HuH-7 (cell line): Measurements from ENCODE around the gene TLCD3A.
"Not testable (repeated sequence)": the region's sequence is repeated elsewhere in the genome, so short reads cannot be mapped to it uniquely, and the experiment has no call there.

Experiments used
- DNase-seq: peaks from one replicate; pipeline ENCODE4 v3.0.0; 2011; ENCODE audit warnings: low spot score

TLCD3A gene

GRCh38 chr17:708132-708531 lies 24.3 kb upstream of the TLCD3A start:
- no peak for DNase-seq

DNA sequence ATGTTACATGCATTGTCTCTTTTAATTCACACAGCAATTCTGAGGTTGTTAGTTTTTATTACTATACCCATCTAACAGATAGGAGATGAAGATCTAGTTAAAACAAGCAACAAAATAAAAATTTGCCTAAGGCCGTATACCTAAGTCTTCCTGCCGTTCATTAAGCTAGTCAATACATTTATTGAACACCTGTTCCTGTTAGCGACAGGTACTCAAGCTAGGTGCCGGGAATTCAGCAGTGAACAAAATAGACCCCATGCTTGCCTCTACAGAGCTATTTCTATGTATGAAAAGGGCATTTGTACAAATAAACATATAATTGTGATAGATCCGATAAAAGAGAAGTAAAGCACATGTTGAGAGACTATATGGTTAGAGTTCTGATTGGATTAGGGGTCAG lies 14.3 kb upstream of the TLCD3A start:
- DNase-seq: no peak

- no peak for DNase-seq
These were observed 11.5 kb upstream of the TLCD3A start for GRCh38 chr17:720706-721539.

GRCh38 chr17:721540-721937 lies 10.9 kb upstream of the TLCD3A start:
- no peak for DNase-seq

DNA sequence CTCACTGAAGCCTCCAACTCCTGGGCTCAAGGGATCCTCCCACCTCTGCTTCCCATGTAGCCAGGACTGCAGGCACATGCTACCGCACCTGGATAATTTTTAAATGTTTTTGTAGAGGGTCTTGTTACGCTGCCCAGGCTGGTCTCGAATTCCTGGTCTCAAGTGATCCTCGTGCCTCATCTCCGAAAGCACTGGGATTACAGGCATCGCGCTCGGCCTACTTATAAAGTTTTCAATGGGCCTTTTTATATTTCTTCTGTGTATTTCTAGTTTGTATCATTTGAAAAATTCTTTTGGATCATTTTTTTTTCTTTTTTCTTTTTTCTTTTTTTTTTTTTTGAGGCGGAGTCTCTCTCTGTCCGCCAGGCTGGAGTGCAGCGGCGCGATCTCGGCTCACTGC lies 7.3 kb upstream of the TLCD3A start:
- DNase-seq: no peak

DNA sequence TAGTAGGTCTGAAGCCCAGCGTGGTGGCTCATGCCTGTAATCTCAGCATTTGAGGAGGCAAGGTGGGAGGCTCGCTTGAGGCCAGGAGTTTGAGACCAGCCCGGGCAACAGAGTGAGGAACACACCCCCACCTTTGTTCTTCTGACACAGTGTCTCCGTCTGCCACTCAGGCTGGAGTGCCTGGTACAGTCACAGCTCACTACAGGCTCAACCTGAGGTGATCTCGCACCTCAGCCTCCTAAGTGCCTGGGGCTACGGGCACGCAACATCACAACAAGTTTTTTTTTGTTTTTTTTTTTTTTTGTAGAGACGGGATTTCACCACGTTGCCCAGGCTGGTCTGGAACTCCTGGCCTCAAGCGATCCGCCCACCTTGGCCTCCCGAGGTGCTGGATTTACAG lies 6.7 kb upstream of the TLCD3A start:
- no peak for DNase-seq

DNA sequence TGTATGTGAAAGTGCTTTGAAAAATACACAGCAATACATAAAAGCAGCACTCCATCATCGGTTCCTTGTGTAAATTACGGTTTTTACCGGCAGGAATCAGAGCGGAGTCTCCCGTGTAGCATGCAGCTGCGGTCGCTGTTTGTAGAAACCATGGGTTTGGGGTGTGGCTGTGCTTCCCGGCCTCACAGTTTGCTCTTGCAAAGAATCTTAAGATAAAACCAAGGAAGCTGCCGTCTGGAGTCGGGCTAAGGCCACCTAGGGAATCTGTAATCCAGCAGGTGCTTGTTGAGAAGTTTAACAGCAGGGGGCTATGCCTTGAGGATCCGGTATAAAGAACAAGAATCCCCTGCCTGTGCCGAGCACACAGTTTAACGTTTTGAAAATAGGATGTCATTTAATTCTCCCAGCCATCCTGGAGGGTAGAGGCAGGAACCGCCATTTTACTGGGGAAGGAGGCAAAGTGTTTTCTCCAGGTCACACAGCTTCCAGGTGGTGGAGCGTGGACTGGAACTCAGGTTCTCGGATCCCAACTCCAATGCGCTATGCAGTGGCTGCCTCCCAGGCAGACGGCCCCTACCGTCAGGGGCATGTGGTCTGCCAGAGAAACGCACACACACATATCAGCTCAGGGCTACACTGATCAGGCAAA lies 6.0 kb upstream of the TLCD3A start:
- no peak for DNase-seq

- no peak for DNase-seq
These were observed 3.5 kb upstream of the TLCD3A start for GRCh38 chr17:728911-729310.

DNA sequence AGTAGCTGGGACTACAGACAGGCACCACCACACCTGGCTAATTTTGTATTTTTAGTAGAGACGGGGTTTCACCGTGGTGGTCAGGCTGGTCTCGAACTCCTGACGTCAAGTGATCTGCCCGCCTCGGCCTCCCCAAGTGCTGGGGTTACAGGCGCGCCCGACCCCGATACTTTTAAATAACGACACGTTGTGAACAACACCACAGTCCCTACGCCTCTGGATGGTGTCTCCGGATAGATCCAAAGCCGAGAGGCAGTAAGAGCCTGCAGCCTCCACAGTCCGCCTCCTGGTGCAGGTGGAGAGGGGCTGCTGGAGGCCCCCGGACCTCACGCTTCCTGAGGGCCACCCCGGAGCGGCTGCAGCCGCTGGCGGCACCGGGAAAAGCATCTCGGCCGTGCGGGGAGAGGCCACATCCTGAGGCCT lies 741 bp upstream of the TLCD3A start:
- no peak for DNase-seq

DNA sequence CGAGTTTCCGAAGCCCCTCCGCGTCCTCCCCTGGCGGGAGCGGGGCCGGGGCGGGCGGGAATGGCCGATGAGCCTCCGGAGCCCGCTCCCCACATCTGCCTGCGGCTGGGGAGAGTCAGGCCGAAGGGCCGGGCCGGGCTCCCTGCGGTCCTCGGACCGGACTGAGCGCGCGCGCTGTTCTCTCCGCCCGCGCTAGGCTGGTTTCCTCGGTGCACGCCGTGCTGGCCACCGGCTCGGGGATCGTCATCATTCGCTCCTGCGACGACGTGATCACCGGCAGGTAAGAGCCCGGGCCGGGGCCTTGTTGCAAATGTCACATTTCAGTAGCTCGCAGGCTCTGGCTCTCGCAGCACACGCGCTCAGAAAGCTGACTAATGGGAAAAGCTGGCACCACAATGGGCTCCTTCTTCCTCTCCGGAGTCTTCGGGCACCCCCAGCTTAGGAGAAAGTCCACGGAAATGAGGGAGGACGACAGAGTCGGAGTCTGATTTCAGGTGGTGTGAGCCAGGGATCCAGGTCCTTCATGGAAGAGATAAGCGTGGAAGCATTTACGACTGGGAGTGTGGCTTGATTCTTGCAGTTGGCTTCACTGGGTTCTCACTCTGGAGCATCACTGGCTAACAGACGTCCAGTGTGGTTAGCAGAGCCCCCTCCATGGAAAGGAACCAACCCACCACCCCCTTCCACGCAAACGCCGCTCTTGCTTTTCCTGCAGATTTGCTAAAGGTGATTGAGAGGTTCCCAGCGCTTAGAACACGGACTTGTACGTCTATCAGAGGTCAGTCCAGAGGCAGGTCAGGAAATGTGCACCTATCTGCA lies 715 bp downstream of the TLCD3A start:
- no peak for DNase-seq

- DNase-seq: no peak
These were observed 1.3 kb downstream of the TLCD3A start for GRCh38 chr17:733743-734142.

DNA sequence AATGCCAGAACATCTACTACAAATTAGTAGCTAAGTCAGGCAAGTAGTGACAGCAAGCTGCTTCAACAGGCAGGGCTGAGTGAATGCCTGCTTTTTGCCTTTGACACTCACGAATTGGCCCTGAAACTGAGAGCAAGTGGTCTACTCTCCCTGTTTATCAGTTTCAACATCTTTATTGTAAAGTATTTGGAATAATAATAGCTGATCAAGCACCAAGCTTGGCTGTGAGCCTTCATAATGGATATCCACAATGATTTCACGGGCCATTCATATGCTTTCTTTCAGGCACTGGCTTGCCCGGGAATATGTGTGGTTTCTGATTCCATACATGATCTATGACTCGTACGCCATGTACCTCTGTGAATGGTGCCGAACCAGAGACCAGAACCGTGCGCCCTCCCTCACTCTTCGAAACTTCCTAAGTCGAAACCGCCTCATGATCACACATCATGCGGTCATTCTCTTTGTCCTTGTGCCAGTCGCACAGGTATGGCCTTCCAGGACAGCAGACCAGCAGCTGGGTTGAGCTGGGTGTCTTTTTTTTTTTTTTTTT lies 5.2 kb downstream of the TLCD3A start:
- no peak for DNase-seq

DNA sequence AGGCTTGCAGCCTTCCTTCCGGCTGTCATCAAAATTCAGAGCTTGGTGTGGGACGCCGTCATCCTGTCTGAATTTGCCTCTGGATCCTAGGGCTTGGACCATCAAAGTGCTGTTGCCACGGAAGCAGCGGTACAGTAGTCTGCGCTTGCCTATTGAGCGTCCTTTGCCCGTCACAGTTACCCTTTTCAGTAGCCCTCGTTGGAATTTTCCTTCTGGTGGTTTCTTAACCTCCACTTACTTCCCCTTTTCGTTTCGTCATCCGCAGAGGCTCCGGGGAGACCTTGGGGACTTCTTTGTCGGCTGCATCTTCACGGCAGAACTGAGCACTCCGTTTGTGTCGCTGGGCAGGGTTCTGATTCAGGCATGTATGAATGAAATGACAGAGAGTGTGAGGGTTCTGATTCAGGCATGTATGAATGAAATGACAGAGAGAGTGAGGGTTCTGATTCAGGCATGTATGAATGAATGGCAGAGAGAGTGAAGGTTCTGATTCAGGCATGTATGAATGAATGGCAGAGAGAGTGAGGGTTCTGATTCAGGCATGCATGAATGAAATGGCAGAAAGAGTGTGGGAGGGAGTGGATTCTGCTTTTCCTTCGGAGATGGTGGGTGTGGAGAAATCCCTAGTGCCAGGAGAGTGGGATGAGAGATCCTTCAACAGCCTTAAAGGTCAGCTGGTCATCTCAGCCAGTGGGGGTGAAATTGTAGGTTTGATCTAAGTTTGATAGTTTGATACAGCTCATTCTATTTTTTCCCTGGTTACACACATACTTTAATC lies 8.0 kb downstream of the TLCD3A start:
- no peak for DNase-seq

GRCh38 chr17:742147-742793 lies 9.9 kb downstream of the TLCD3A start:
- no peak for DNase-seq

- no peak for DNase-seq
These were observed 10.7 kb downstream of the TLCD3A start for GRCh38 chr17:743139-743538.

DNA sequence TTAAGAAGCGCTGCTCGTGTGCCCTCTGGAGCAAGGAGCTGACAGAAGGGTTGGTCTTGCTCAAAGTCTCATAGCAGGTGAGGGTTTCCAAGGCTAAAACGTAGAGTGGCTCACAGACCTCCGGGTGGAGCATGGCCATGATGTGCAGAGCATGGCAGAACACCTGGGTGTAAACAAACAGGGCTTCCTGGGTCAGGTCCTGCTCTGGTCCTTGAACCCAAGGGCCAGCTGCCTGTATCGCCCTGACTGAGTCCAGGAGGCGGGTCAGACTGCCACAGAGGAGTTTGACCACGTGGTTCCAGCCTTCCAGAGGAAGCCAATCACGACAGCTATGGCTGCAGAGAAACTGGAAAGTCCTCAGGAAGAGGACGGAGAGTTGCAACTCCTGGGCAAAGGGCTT lies 12.5 kb downstream of the TLCD3A start:
- DNase-seq: no peak

DNA sequence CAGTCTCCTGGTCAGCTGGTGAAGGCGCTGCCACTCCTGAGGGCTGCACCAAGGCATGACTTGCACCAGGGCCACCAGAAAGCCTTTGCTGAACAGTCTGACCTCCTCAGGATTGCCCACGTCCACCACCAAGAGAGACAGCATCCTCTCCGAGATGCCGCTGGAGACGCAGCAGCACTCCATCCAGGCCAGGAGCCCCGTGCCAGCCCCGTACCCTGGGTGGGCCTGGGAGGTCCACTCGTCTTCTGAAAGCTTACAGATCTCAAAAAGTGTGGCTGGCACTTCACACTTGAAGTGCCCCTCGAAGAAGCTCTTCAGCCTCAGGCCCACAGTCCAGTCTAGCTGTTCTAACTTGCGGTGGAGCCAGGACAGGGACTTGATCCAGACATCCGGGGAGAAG lies 13.0 kb downstream of the TLCD3A start:
- DNase-seq: no peak

DNA sequence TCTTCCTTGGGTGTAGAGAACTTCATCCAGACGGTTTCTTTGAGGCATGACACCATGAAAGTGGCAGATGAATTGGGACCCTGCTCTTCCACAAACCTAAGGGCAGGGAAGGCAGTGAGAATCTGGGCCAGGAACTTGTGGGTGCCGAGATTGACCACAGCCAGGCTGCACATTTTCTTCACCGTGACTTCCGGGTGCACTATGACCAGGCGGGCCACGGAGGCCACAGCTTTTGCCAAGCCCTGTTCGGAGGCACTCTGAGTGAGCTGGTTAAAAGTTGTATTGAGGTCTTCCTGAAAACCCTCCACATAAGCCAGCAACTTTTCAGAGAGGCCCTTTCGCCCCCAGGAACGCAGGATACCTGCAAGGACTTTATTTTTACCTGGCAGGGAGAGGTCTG lies 13.8 kb downstream of the TLCD3A start:
- DNase-seq: no peak

- no peak for DNase-seq
These were observed 14.6 kb downstream of the TLCD3A start for GRCh38 chr17:746783-747629.

DNA sequence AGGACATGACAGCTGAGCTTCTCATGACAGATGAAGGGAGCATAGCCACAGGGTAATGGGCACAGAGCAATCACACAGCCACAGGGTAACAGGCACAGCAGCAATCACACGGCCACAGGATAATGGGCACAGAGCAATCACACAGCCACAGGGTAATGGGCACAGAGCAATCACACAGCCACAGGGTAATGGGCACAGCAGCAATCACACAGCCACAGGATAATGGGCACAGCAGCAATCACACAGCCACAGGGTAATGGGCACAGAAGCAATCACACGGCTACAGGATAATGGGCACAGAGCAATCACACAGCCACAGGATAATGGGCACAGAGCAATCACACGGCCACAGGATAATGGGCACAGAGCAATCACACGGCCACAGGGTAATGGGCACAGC lies 16.2 kb downstream of the TLCD3A start:
- DNase-seq: not testable (repeated sequence)
